Astrocyte (in vitro differentiated cells and primary cell): ENCODE data around the gene EDIL3.

ENCODE experiments used
- CTCF ChIP-seq: IDR thresholded peaks from 2 replicates; pipeline ENCODE4 v1.5.1; 2011; ENCODE audit warnings: low read depth, mild to moderate bottlenecking, inconsistent platforms, low read length, moderate library complexity; ENCODE audit not compliant: insufficient read depth
- EZH2 ChIP-seq: IDR thresholded peaks from 2 replicates; pipeline ENCODE4 v1.6.1; 2012; ENCODE audit warnings: mild to moderate bottlenecking, low read length, inconsistent platforms; ENCODE audit not compliant: insufficient read depth

GRCh38 chr5:84379749-84380148, 4.9 kb downstream of the EDIL3 start:
- TF ChIP-seq EZH2 (no peak), CTCF (peak; percentile 27)
